ENCODE data around the gene FHOD3. TPM values are rescaled to one million over a fixed set of nuclear protein-coding genes. Genes with fewer than 3 reads are reported as not detected.

FHOD3 gene
- total RNA-seq, 4 donors from 2014 or later, result 15.6 to 25.9 (median 21.6) TPM

GRCh38 chr18:36274083-36274715 lies 23.3 kb upstream of the FHOD3 start:
- TF ChIP-seq POLR2A (IDR thresholded peaks at IDR 0.05), result no peak
- TF ChIP-seq EP300 (IDR thresholded peaks at IDR 0.05), result no peak
- no peak for TF ChIP-seq CTCF (IDR thresholded peaks at IDR 0.05)
- Histone ChIP-seq H3K27me3 (peaks cover 0 to 3% of the 10 kb centered on the region in 2 donors), H3K36me3 (no peaks in the 10 kb centered on the region), H3K27ac (no peak overlapping the region), H3K4me3 (no peak overlapping the region), H3K4me1 (no peaks in the 10 kb centered on the region), H3K9me3 (no peaks in the 10 kb centered on the region)
- 80 to 87% methylated on average over 8 of the region's 8 CpGs for WGBS, 2 donors
- no peak for DNase-seq (ENCODE audit: low spot score in 2 of 2)

GRCh38 chr18:36275561-36275960 lies 22.0 kb upstream of the FHOD3 start:
- Histone ChIP-seq H3K27ac (no peak overlapping the region), H3K4me1 (no peaks in the 10 kb centered on the region), H3K36me3 (no peaks in the 10 kb centered on the region), H3K4me3 (no peak overlapping the region), H3K9me3 (no peaks in the 10 kb centered on the region), H3K27me3 (peaks cover 0 to 3% of the 10 kb centered on the region in 2 donors)
- no peak for DNase-seq (ENCODE audit: low spot score in 2 of 2)
- TF ChIP-seq CTCF (IDR thresholded peaks at IDR 0.05) (no peak), EP300 (IDR thresholded peaks at IDR 0.05) (no peak), POLR2A (IDR thresholded peaks at IDR 0.05) (no peak)
- 89 to 92% methylated on average over 1 of the region's 1 CpG for WGBS, 2 donors

- Histone ChIP-seq H3K4me1 (no peaks in the 10 kb centered on the region), H3K4me3 (no peak overlapping the region), H3K36me3 (no peaks in the 10 kb centered on the region), H3K27ac (no peak overlapping the region), H3K9me3 (no peaks in the 10 kb centered on the region), H3K27me3 (peaks cover 0 to 3% of the 10 kb centered on the region in 2 donors)
- WGBS, 2 donors, result 70 to 78% methylated on average over 3 of the region's 3 CpGs
- DNase-seq (ENCODE audit: low spot score in 2 of 2), result no peak
- no peak for TF ChIP-seq EP300 (IDR thresholded peaks at IDR 0.05)
- TF ChIP-seq POLR2A (IDR thresholded peaks at IDR 0.05), result no peak
- TF ChIP-seq CTCF (IDR thresholded peaks at IDR 0.05), result no peak
Measured at GRCh38 chr18:36279001-36279400, 18.5 kb upstream of the FHOD3 start.

- peaks cover 0 to 3% of the 10 kb centered on the region in 2 donors for H3K27me3 ChIP-seq
- WGBS, 2 donors, result 48 to 50% methylated on average over 3 of the region's 3 CpGs
- no peaks in the 10 kb centered on the region for H3K9me3 ChIP-seq
- no peak for TF ChIP-seq CTCF (IDR thresholded peaks at IDR 0.05)
- no peak for TF ChIP-seq EP300 (IDR thresholded peaks at IDR 0.05)
- no peak for TF ChIP-seq POLR2A (IDR thresholded peaks at IDR 0.05)
- no peaks in the 10 kb centered on the region for H3K36me3 ChIP-seq
- no peak overlapping the region for H3K4me3 ChIP-seq
- H3K27ac ChIP-seq, result no peak overlapping the region
- no peak for DNase-seq (ENCODE audit: low spot score in 2 of 2)
- no peaks in the 10 kb centered on the region for H3K4me1 ChIP-seq
Measured at GRCh38 chr18:36281936-36282335, 15.6 kb upstream of the FHOD3 start.

DNA sequence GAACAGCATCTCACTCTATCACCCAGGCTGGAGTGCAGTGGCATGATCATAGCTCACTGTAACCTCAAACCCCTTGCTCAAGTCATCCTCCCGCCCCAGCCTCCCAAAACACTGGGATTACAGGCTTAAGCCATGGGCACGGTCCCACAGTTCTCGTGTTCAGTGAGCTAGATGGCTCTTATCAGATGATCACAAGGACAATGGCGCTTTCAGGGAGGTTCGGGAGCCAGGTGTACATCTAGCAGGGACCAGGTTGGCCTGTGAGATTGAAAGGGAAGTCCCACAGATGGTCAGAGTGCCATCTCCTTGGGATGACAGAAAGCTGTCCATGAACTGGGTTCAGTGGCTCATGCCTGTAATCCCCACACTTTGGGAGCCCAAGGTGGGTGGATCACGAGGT lies 14.1 kb upstream of the FHOD3 start:
- no peaks in the 10 kb centered on the region for H3K36me3 ChIP-seq
- TF ChIP-seq CTCF (IDR thresholded peaks at IDR 0.05) (no peak), EP300 (IDR thresholded peaks at IDR 0.05) (no peak), POLR2A (IDR thresholded peaks at IDR 0.05) (no peak)
- H3K9me3 ChIP-seq, result peaks cover 0 to 2% (median 0%) of the 10 kb centered on the region in 4 donors
- no peak for DNase-seq (ENCODE audit: low spot score in 2 of 2)
- 86 to 87% methylated on average over 6 of the region's 6 CpGs for WGBS, 2 donors
- H3K4me1 ChIP-seq, result no peaks in the 10 kb centered on the region
- peaks cover 0 to 3% of the 10 kb centered on the region in 2 donors for H3K27me3 ChIP-seq
- no peak overlapping the region for H3K4me3 ChIP-seq
- no peak overlapping the region for H3K27ac ChIP-seq
